ENCODE measurements around the gene EYA4. TPM values are rescaled to one million over a fixed set of nuclear protein-coding genes. Genes with fewer than 3 reads are reported as not detected.

The EYA4 gene, protein sequence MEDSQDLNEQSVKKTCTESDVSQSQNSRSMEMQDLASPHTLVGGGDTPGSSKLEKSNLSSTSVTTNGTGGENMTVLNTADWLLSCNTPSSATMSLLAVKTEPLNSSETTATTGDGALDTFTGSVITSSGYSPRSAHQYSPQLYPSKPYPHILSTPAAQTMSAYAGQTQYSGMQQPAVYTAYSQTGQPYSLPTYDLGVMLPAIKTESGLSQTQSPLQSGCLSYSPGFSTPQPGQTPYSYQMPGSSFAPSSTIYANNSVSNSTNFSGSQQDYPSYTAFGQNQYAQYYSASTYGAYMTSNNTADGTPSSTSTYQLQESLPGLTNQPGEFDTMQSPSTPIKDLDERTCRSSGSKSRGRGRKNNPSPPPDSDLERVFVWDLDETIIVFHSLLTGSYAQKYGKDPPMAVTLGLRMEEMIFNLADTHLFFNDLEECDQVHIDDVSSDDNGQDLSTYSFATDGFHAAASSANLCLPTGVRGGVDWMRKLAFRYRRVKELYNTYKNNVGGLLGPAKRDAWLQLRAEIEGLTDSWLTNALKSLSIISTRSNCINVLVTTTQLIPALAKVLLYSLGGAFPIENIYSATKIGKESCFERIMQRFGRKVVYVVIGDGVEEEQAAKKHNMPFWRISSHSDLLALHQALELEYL
- 52.9 and 55.3 TPM in 2 replicates for total RNA-seq (2014; rRNA removed; shearing (Covaris generic))
- 39.4 and 57.1 TPM in 2 replicates for polyA plus RNA-seq (2015; cell fraction: cytosol; rRNA removed)
- polyA plus RNA-seq (2015; cell fraction: nucleus; rRNA removed): 196 and 221 TPM in 2 replicates

DNA sequence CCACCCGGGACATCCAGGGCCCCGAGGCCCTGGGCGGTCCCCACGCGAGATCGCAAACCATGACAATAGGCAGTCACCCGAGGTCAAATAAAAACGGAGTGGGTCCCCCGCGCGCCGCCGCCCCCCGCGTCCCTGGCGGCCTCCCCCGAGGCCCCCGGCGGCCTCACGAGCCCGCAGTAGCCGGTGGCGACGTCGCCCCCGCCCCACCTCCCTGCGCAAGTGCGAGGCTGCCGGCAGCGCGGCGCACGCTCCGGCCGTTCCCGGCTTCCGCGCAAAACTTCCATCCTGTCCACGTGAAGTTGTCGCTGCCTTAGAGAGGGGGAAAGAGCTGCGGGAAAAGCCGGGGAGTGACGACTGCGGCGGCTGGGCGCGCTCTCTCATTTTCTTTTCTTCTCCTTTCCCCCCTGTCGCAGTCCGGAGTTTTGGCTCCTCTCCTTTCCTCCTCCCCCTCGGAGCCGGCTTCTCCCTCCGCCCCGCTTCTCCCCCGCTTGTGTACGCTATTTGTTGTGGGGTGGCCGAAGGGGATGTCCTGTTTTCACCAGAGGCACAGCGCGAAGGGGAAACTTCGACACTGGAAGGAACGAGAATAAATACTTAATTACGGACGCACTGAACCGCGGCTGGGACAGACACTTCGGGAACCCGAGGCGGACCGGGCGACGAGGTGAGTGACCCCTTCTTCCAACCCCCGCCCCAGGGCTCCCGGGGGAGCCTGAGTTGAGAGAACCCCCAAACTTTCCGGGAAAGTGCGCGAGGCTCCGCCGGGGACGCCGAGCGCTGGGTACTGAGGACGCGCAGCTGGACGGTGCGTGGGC is at the start of gene EYA4:
Gene EYA4, plus strand, starts transcription at position 272 of the 815 bp plus-strand sequence. CDS start 33,424 bp downstream, outside the sequence.
- peak; percentile 77 for DNase-seq (ENCODE audit: low read depth, low spot score)
- in situ Hi-C loops (cut with HindIII; ENCODE audit: low pct_unique_long_range_greater_than_20kb, low sequenced_read_pairs): no loop called here

DNA sequence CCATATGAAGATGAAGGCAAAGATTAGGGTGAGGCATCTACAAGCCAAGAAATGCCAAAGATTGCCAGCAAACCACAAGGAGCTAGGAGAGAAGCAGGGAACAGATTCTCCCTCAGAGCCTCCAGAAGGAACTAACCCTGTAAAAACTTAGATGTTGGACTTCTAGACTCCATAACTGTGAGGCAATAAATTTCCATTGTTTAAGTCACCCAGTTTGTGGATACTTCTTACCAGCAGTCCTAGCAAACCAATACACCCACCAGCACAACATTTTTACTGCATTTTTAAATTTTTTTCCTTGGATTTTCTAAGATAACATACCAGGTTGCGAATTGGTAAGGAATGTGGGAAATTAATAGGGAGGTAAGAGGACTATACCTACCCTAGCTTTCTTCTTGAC is 47.8 kb upstream of the EYA4 start:
- DNase-seq (ENCODE audit: low read depth, low spot score): no peak
- in situ Hi-C loops (cut with HindIII; ENCODE audit: low pct_unique_long_range_greater_than_20kb, low sequenced_read_pairs): no loop called here

DNA sequence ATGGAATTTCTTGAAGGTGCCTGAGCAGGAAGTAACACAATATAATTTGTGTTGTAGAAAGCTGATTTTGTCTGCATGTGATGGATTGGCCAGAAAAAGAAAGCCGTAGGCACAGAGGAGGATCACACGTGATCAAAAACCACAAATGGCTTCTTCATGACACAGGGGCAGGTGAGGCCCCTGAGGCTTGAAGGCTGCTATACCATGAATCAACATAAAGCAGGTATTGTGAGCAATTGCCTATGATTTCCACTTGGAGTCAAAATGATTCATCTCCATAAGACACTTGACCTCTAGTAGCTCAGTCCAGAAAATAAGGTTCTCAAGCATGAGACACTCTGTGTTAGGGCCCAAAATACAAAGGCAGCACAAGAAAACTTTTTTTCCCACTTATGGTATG is 42.4 kb upstream of the EYA4 start:
- DNase-seq (ENCODE audit: low read depth, low spot score): peak; percentile 98
- in situ Hi-C loops (cut with HindIII; ENCODE audit: low pct_unique_long_range_greater_than_20kb, low sequenced_read_pairs): no loop called here

DNA sequence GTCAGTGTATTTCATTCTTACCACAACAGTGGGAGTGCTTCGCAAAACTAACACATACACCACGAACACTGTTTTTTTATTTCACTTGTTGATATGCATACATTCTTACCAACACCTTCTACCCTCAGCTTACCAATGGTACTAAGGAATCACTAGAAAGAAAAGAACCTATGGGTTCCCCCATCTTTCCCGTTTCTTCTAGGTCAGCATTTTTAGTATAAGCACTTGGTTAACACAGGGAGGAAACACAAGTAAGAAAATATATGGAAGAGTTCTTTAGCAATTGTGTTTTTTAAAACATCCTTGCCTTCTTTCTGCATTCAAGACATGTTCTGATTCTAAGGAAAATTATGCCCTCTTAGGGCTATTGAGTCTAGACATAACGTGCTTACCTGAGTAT is 39.9 kb upstream of the EYA4 start:
- DNase-seq (ENCODE audit: low read depth, low spot score): no peak
- in situ Hi-C loops (cut with HindIII; ENCODE audit: low pct_unique_long_range_greater_than_20kb, low sequenced_read_pairs): no loop called here

DNA sequence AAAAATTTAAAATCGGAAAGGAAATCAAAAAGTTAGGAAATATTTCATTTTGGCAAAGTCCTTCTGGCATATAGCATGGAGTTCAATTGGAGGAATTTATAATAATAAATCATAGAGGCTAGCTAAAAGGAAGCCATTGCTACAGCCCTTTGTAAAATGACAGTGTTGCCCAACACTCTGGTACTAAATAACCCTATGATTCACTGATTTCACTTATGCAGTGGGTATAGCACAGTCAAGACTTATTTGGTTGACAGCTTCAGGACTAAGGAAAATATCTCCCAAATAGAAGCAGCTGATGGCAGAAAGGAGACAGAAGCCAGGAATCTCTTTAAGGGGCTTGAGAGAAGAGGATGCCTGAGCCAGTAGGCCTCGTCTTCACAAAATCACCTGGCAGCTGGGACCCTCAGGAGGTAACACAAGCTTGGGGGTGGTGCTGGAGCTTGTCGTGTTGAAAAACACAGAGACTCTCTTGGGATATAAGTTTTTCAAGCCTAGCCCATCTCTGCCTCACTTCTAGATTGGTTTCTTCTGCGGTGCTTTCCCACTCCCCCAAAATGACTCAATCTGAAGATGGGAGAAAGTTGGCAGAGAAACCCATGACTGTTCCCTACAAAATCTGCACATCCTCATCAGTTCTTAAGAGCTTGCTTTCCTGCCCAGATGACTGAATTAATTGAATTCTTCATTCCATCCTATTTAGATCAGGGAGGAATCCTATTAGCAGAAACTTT is 38.4 kb upstream of the EYA4 start:
- in situ Hi-C loops (cut with HindIII; ENCODE audit: low pct_unique_long_range_greater_than_20kb, low sequenced_read_pairs): no loop called here
- DNase-seq (ENCODE audit: low read depth, low spot score): no peak

DNA sequence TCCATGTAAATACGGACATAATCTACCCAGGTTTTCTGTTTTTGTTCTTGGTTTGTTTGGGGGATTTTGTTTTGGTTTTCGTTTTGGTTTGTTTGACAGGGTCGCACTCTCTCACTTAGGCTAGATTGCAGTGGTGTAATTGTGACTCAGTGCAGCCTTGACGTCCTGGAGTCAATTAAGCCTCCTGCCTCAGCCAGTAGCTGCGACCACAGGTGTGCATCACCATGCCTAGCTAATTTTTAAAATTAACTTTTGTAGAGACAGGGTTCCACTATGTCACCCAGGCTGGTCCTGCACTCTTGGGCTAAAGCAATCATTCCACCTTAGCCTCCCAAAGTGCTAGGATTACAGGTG is 37.8 kb upstream of the EYA4 start:
- no peak for DNase-seq (ENCODE audit: low read depth, low spot score)

DNA sequence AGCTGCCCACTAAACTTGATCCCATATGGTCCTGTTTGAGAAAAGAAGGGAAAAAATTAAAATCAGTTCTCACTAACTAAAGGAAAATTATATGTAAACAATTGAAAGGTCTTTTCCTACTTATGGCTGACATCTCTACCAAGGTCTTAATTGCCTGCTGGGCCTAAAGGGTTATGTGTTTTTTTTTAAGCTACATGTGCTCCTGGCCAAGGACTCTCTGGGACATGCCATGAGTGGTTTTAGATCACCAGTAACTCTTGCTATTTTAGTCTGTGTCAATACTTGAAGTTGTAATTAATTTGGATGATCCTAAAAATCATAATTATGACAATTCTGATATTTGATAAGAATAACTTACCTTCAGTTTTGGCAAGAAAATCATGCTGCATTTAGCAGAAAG is 35.9 kb upstream of the EYA4 start:
- no peak for DNase-seq (ENCODE audit: low read depth, low spot score)
- in situ Hi-C loops (cut with HindIII; ENCODE audit: low pct_unique_long_range_greater_than_20kb, low sequenced_read_pairs): no loop called here

More for the DNA sequence above, 37.8 kb upstream of the EYA4 start:
- in situ Hi-C loops (cut with HindIII; ENCODE audit: low pct_unique_long_range_greater_than_20kb, low sequenced_read_pairs): no loop called here

DNA sequence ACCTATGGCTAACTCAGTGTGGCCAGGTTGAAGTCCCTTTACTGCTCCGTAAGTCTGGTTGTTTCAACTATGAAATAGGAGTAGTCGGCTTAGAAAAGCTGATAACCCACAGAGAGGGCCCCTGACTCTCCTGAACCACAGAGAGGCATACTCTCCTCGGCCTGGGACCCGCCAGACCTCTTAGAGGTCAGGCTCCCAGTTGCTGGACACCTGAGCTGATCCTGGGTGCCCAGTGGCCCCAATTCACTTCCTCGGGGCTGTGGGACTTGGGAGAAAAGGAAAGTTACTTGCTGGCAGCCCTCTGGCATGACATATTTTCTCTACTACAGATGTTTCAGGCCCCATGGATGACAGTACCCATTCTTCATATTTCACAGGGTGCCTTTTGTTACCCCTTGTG is 34.2 kb upstream of the EYA4 start:
- no peak for DNase-seq (ENCODE audit: low read depth, low spot score)
- in situ Hi-C loops (cut with HindIII; ENCODE audit: low pct_unique_long_range_greater_than_20kb, low sequenced_read_pairs): no loop called here

DNA sequence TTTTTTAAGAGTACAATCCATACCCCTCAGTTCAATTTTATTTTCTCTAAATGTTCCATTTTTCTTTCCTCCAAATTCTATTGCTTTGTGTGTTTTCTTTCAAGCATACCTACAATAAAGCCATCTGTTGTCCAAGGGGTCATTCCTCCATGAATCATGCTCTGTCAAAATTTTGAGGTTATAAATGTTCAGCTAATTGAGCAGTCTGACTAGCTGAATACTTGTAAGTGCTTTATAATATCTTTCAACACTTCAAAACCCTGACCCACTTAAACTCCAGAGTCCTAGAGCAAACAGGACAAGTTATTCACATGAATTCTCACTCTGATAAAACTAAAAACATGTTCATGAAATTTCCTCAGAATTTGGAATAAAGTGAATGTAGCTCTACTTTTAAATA is 33.4 kb upstream of the EYA4 start:
- in situ Hi-C loops (cut with HindIII; ENCODE audit: low pct_unique_long_range_greater_than_20kb, low sequenced_read_pairs): no loop called here

DNA sequence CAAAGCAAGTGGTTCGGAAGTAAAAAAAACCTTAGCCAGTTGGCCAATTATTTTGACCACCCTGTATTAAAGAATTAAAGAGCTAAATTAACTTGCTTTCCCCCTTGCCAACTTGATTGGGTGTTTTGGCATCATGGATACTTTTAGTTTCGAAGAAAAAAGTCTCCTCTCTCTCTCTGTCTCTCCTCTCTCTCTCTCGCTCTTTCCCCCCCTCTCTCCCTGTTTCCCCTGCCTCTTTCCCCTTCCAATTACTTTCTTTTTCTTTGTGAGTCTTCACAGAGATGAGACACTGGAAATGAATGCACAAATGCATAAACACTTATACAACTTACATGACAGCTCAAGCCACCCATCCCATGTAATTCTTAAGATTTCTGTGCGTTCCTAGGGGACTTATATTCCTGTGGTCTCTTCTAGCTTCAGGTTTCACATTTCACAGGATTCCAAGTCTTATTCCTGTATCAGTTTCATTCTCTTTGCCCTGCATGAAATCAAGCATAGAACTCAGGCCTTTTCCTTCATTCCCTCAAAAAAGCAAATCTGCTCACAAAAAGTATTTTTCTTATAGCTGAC is 32.9 kb upstream of the EYA4 start:
- peak; percentile 43 for DNase-seq (ENCODE audit: low read depth, low spot score)
- in situ Hi-C loops (cut with HindIII; ENCODE audit: low pct_unique_long_range_greater_than_20kb, low sequenced_read_pairs): no loop called here

More for the DNA sequence above, 33.4 kb upstream of the EYA4 start:
- peak; percentile 31 for DNase-seq (ENCODE audit: low read depth, low spot score)

DNA sequence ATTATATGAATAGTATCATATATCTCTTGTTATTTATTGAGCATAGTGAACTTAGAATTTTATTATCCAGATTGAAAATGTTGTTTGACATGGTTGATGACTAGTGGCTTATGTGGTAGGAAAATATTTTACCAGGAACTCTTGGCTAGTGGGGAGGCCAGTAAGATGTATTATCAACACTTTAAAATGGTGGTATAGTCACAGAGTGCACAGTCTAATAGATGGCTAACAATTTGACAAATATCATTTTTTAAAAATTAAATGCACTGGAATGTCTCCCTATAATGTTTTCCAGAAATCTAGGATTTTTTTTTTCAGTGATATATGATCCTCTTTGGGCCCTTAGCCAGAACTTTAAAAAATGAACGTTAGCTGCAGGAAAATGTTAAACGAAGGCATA is 26.9 kb upstream of the EYA4 start:
- in situ Hi-C loops (cut with HindIII; ENCODE audit: low pct_unique_long_range_greater_than_20kb, low sequenced_read_pairs): no loop called here
- DNase-seq (ENCODE audit: low read depth, low spot score): no peak

DNA sequence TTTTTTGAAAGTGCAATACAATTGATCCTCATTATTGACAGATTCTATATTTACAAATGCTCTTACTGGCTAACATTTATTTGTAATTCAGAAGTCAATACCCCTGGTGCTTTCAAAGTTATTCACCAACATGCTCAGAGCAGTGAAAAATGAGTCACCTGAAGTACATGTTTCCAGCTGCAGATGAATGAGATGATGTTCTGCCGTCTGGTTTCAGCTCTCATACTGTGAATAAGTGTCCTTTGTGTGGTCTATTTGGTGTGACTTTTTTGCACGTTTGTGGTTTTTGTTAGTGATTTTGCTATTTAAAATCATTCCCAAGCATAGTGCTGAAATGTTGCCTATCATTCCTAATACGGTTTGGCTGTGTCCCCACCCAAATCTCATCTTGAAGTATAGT is 22.3 kb upstream of the EYA4 start:
- no peak for DNase-seq (ENCODE audit: low read depth, low spot score)
- in situ Hi-C loops (cut with HindIII; ENCODE audit: low pct_unique_long_range_greater_than_20kb, low sequenced_read_pairs): no loop called here

DNA sequence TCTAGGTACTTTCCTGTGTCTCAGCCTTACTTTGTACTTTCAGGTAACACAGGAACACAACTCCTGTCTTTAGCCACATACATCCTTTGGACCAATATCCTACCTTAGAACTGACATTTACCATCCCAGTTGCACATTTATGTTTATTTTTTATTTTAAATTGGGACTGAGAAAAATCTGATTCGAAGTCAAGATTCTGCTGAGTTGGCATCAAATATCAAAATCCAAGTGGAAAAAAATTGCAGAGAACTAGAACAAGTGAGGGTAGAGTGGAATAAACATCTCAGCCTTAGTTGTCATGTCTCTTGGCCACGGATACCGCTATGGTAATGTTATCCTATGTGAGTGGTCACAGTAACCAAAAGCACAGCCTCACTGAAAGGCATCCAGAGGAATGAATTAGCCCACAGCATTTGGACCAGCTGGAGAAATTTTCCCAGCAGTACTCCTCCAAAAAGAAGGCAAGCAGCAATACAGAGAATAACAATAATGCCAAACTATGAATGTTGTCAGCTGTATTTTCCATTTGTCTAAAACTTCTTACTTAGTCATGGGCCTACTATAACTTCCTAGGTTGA is 17.6 kb upstream of the EYA4 start:
- DNase-seq (ENCODE audit: low read depth, low spot score): no peak
- in situ Hi-C loops (cut with HindIII; ENCODE audit: low pct_unique_long_range_greater_than_20kb, low sequenced_read_pairs): no loop called here

DNA sequence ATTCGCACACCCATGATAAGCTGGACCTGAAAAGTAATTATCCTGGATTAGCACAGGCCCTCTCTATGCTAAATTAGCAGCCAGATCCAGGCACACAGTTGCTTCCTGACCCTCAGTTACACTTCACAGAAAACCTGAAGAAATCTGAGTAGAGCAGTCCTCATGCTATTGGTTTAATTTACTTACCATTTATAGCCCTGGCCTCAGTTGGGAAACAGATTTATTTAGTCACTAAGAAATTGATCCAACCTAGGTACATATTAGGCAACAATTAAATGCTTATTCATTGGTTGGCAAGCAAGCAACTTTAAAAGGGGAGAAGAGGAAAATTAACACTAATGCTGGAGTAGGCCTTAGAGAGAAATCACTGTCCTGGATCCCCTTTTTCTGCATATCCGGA is 15.6 kb upstream of the EYA4 start:
- DNase-seq (ENCODE audit: low read depth, low spot score): no peak
- in situ Hi-C loops (cut with HindIII; ENCODE audit: low pct_unique_long_range_greater_than_20kb, low sequenced_read_pairs): no loop called here

DNA sequence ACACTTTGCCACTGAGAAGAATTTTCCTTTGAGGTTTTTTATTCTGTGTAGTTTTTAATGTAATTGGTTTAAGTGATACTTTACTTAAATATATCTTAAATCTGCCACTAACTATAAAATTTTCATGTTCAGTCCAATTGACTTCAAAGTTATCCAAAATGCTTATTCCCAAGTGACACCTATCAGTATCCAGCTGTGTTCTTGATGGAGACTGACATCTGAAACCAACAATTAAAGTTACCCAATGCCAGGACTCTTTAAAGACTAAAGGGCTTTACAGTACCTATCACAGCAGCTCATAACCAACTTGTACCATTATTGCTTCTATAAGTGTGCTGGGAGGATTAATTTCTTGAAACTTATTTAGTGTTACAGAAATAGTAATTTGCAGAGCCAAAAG is 13.8 kb upstream of the EYA4 start:
- DNase-seq (ENCODE audit: low read depth, low spot score): no peak
- in situ Hi-C loops (cut with HindIII; ENCODE audit: low pct_unique_long_range_greater_than_20kb, low sequenced_read_pairs): no loop called here

DNA sequence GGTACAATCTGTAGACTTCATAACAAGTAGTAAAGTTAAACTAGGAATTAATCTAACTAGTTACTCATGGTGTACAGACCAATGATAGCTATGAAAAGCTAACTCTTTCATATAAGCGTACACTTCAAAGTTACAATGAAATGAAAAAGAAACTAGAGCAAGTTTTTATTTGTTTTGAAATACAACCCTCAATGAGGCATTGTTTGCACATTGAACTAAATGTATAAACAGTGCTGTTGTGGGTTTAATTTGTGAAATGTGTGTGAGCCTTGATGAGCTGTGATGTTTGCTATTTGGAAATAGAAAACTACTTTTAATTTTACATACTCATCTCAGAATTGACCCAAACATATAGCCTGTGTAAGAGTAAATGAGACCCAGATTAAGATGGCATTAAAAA is 11.1 kb upstream of the EYA4 start:
- in situ Hi-C loops (cut with HindIII; ENCODE audit: low pct_unique_long_range_greater_than_20kb, low sequenced_read_pairs): no loop called here
- DNase-seq (ENCODE audit: low read depth, low spot score): no peak

DNA sequence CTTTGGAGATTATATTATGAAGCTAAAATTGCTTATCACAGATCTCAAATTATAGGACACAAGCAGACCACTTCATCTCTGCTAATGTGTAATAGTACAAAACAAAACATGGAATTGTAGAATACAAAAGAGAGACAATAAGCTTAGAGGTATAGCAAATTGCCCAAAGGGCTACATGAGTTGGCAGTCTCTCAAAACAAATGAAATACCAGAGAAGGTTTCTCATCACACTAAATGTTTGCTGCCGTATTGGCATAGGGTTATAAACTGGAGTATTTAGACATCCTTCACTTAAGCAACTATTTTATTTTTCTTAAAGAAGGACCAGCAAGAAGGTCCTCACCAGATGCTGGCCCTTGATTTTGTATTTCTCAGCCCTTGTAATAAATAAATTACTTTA is 5.9 kb upstream of the EYA4 start:
- in situ Hi-C loops (cut with HindIII; ENCODE audit: low pct_unique_long_range_greater_than_20kb, low sequenced_read_pairs): no loop called here
- DNase-seq (ENCODE audit: low read depth, low spot score): no peak

Data from SK-MEL-5 (cell line).